Esophagus muscularis mucosa (tissue), 4 donors: ENCODE results near the gene ARL15. TPM values are rescaled to one million over a fixed set of nuclear protein-coding genes. Genes with fewer than 3 reads are reported as not detected.
"Not testable (repeated sequence)": the region's sequence is repeated elsewhere in the genome, so short reads cannot be mapped to it uniquely, and the experiment has no call there.

ENCODE experiments used
- DNase-seq: peaks from one replicate; pipeline ENCODE4 v3.0.0-alpha.2; 2017; ENCODE audit errors: extremely low spot score
- H3K27ac ChIP-seq, 4 donors: fragments of 200-600 bp; sonication (generic); replicated peaks in 1 of 4; 1 replicate in 3 of 4; 2 replicates in 1 of 4; pipeline ENCODE4 v1.5.1; 2016 to 2019; ENCODE audit warnings: mild to moderate bottlenecking in 1 of 4
- H3K27me3 ChIP-seq, 4 donors: fragments of 200-600 bp; sonication (generic); one replicate each; pipeline versions ENCODE4 v1.5.1 to v1.6.0; 2016 to 2019
- H3K36me3 ChIP-seq, 4 donors: fragments of 200-600 bp; sonication (generic); one replicate each; pipeline ENCODE4 v1.5.1; 2016 to 2019
- H3K4me1 ChIP-seq, 4 donors: fragments of 200-600 bp; sonication (generic); one replicate each; pipeline ENCODE4 v1.5.1; 2016 to 2019
- H3K4me3 ChIP-seq, 4 donors: fragments of 200-600 bp; sonication (generic); 1 replicate in 2 of 4; 2 replicates in 2 of 4; pipeline ENCODE4 v1.5.1; 2016 to 2019; ENCODE audit warnings: mild to moderate bottlenecking in 4 of 4, moderate library complexity in 1 of 4
- H3K9me3 ChIP-seq, 4 donors: fragments of 200-600 bp; sonication (generic); 1 replicate in 3 of 4; 2 replicates in 1 of 4; pipeline ENCODE4 v1.5.1; 2016 to 2019
- CTCF ChIP-seq, 3 experiments: fragments of 200-600 bp in 2 of 3; fragments of 450-650 bp in 1 of 3; sonication (generic) in 2 of 3; IDR thresholded peaks; one replicate each; pipeline ENCODE4 v1.5.1; 2017 to 2019; ENCODE audit warnings: antibody characterized with exemption in 3 of 3, mild to moderate bottlenecking in 2 of 3, moderate library complexity in 1 of 3
- EP300 ChIP-seq: sonication (generic); formaldehyde crosslinking; IDR thresholded peaks from one replicate; pipeline ENCODE4 v1.6.1; 2017; ENCODE audit warnings: antibody characterized with exemption
- POLR2A ChIP-seq: fragments of 450-650 bp; IDR thresholded peaks from one replicate; pipeline ENCODE4 v1.6.1; 2017; ENCODE audit warnings: antibody characterized with exemption, moderate library complexity, mild to moderate bottlenecking, low read depth
- POLR2AphosphoS5 ChIP-seq, 2 donors: sonication (generic); formaldehyde crosslinking; IDR thresholded peaks; one replicate each; pipeline ENCODE4 v1.6.1; 2017; ENCODE audit warnings: antibody characterized with exemption in 2 of 2
- WGBS: methylation state at CpG from one replicate; pipeline ENCODE4 v1.1.5; 2018; 5-methylcytosine and 5-hydroxymethylcytosine counted together
- intact Hi-C: fragments of 100-400 bp; cut with DNase I; formaldehyde crosslinking; loops from one replicate; pipeline ENCODE4 v1.15.1; 2023
- total RNA-seq, 4 donors: library from RNA; depleted of rRNA; stranded (reverse); fragments of >200 nt; gene quantifications; one replicate each; pipeline versions ENCODE4 v1.1.0 to v1.2.1, GENCODE V29; 2016

Gene ARL15
- total RNA-seq, 4 donors from 2014 or later = 11.6 to 21.6 (median 16.5) TPM

GRCh38 chr5:53873235-53873634 lies 437.1 kb downstream of the ARL15 start:
- Histone ChIP-seq H3K36me3 (no peaks in the 10 kb centered on the region), H3K4me3 (no peak overlapping the region), H3K4me1 (no peaks in the 10 kb centered on the region), H3K27ac (no peak overlapping the region), H3K27me3 (no peaks in the 10 kb centered on the region), H3K9me3 (no peaks in the 10 kb centered on the region)
- TF ChIP-seq CTCF (IDR thresholded peaks at IDR 0.05) = no peak
- no peak for TF ChIP-seq POLR2AphosphoS5 (IDR thresholded peaks at IDR 0.05)
- TF ChIP-seq EP300 = no peak
- no peak for TF ChIP-seq POLR2A
- no peak for DNase-seq
- 83% methylated on average over 3 of the region's 3 CpGs for WGBS
- intact Hi-C loops = no loop called here

GRCh38 chr5:53871775-53872174 lies 438.6 kb downstream of the ARL15 start:
- Histone ChIP-seq H3K4me3 (no peak overlapping the region), H3K27me3 (no peaks in the 10 kb centered on the region), H3K36me3 (no peaks in the 10 kb centered on the region), H3K4me1 (no peaks in the 10 kb centered on the region), H3K27ac (no peak overlapping the region), H3K9me3 (no peaks in the 10 kb centered on the region)
- intact Hi-C loops = no loop called here
- no peak for TF ChIP-seq CTCF (IDR thresholded peaks at IDR 0.05)
- DNase-seq = no peak
- 94% methylated on average over 2 of the region's 2 CpGs for WGBS

- TF ChIP-seq POLR2A = no peak
- TF ChIP-seq CTCF (IDR thresholded peaks at IDR 0.05) = peak in 1 of 3 experiments; percentile 2
- 86% methylated on average over 5 of the region's 5 CpGs for WGBS
- H3K9me3 ChIP-seq = no peaks in the 10 kb centered on the region
- no peaks in the 10 kb centered on the region for H3K36me3 ChIP-seq
- no peak for DNase-seq
- H3K4me3 ChIP-seq = no peak overlapping the region
- intact Hi-C loops = no loop called here
- H3K27me3 ChIP-seq = no peaks in the 10 kb centered on the region
- H3K4me1 ChIP-seq = no peaks in the 10 kb centered on the region
- H3K27ac ChIP-seq = no peak overlapping the region
Measured at GRCh38 chr5:53871050-53871449, 439.3 kb downstream of the ARL15 start.

GRCh38 chr5:53858700-53859456 lies 451.5 kb downstream of the ARL15 start:
- TF ChIP-seq EP300 (no peak), CTCF (IDR thresholded peaks at IDR 0.05) (no peak), POLR2AphosphoS5 (IDR thresholded peaks at IDR 0.05) (no peak), POLR2A (no peak)
- H3K36me3 ChIP-seq = no peaks in the 10 kb centered on the region
- intact Hi-C loops = no loop called here
- H3K27ac ChIP-seq = no peak overlapping the region
- no peaks in the 10 kb centered on the region for H3K4me1 ChIP-seq
- H3K9me3 ChIP-seq = peaks cover 0 to 14% (median 8%) of the 10 kb centered on the region in 4 donors
- no peak for DNase-seq
- H3K27me3 ChIP-seq = no peaks in the 10 kb centered on the region
- WGBS = 93% methylated on average over 16 of the region's 17 CpGs
- H3K4me3 ChIP-seq = no peak overlapping the region

GRCh38 chr5:53856506-53856905 lies 453.9 kb downstream of the ARL15 start:
- TF ChIP-seq POLR2A (no peak), POLR2AphosphoS5 (IDR thresholded peaks at IDR 0.05) (no peak), CTCF (IDR thresholded peaks at IDR 0.05) (no peak), EP300 (no peak)
- DNase-seq = no peak
- Histone ChIP-seq H3K4me1 (no peaks in the 10 kb centered on the region), H3K27ac (no peak overlapping the region), H3K36me3 (no peaks in the 10 kb centered on the region), H3K27me3 (no peaks in the 10 kb centered on the region), H3K4me3 (no peak overlapping the region), H3K9me3 (peaks cover 0 to 22% (median 12%) of the 10 kb centered on the region in 4 donors)
- 87% methylated on average over 3 of the region's 3 CpGs for WGBS
- intact Hi-C loops = no loop called here

GRCh38 chr5:53836851-53837430 lies 473.4 kb downstream of the ARL15 start:
- H3K4me1 ChIP-seq, H3K36me3 ChIP-seq, DNase-seq, H3K27ac ChIP-seq, H3K4me3 ChIP-seq, H3K27me3 ChIP-seq, intact Hi-C loops: not testable (repeated sequence)
- WGBS = no CpG with 5 or more reads among the region's 19 CpGs
- H3K9me3 ChIP-seq = peaks cover 0 to 18% (median 5%) of the 10 kb centered on the region in 4 donors
